ENCODE data around the gene PLXNA1. TPM values are rescaled to one million over a fixed set of nuclear protein-coding genes. Genes with fewer than 3 reads are reported as not detected.

The PLXNA1 gene
- total RNA-seq, 1 experiment from 2014 or later, result 44.0 TPM

DNA sequence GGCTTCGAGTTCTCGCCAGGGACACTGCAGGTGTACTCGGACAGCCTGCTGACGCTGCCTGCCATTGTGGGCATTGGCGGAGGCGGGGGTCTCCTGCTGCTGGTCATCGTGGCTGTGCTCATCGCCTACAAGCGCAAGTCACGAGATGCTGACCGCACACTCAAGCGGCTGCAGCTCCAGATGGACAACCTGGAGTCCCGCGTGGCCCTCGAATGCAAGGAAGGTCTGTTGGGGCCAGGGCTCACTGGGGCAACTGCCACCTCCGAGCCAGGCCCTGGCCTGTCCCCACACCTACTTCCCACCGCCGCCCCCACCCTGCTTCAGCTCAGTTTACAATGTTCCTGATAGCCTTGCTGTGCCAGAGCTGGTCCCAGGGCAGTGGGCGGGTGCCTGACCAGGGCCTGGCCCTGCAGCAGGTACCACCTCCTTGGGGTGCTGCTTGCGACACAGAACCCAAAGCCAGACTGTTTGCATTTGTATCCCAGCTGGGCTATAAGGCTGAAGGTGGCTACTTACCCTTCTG lies 35.5 kb downstream of the PLXNA1 start:
- DNase-seq (ENCODE audit: low read depth), result no peak

DNA sequence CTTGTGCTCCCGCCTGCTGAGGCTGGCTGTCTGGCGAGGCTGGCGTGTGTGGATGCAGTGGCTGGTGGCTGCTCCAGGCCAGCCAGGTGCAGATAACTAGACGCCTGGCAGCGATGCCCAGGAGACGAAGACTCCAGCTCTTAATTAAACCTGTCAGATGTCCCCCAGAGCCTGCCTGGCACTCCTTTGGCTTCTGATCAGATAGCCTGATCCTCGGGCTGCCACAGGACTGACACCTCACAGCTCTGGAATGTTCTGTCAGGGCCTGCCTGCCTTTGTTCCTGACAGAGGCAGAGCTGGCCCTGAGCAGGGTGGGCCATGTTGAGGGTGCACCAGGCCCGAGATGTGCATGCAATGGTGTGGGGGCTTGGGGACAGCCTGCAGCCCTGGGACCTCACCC lies 36.5 kb downstream of the PLXNA1 start:
- peak; percentile 31 for DNase-seq (ENCODE audit: low read depth)

DNA sequence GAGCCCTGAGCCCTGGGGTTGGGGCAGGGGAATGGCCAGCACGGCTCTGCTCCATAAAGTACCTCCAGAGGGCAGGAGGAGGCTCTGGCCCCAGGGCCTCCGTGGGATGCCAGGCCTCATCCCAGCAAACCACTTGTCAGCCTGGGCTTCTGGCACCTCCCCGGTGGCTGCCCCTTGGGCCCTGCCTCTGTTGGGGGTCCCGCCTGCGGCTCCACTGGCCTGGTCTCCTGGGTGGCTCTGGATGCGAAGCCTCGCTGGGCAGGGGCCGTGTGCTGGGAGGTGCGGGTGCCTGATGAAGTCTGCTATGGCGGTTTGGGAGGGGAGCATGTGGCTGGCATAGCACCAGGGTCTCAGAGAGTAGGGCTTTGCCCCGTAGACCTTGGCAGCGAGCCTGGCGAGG lies 37.6 kb downstream of the PLXNA1 start:
- no peak for DNase-seq (ENCODE audit: low read depth)

DNA sequence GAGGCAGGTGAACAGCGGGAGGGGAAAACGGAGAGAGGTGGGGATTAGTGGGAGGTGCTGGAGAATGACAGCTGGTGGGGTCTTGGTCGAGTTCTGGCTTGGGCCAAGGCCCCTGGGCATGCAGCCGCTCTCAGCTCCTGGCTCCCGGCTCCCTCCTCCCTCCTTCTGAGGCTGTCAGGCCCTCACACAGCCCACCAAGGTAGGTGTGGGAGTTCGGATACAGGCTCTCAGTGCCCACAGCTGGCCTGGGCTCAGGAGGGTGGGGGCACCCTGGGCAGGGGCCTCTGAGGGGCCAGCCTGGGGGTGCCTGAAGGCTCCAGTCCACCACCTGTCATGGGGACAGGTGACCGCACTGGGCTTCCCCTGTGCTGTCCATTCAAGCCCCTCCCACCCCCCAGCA lies 39.9 kb downstream of the PLXNA1 start:
- DNase-seq (ENCODE audit: low read depth), result no peak

DNA sequence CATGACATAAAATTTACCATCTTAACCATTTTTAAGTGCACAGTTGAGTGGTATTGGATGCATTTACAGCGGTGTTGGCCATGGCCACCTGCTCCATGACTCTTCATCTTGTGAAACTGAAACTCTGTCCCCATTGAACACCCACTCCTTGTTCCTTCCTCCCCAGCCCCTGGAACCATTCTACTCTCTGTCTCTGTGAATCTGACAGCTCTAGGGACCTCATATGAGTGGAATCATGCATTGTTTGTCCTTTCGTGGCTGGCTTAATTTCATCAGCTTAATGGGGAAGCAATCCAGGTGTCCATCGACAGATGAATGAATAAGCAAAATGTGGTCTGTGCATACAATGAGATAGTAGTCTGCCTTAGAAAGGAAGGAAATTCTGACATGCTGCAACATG lies 42.5 kb downstream of the PLXNA1 start:
- no peak for DNase-seq (ENCODE audit: low read depth)

DNA sequence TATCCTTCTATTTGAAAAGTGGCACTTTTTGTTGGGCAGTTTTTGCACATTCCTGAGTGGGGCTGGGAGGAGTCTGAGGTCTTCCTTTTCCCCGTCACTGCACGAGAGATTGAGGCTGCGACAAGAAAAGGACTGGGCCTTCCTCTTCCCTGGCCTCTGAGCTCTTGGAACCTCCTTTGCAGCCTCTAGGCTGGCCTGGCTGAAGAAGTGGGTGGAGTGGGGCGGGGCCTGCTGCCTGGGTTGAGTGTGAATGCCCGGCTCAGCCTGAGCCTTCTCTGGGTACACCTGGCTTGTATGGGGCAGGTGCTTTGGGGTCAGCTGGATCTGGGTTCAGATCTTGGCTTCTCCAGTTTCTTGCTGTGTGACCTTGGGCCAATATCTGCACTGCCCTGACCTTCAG lies 43.1 kb downstream of the PLXNA1 start:
- no peak for DNase-seq (ENCODE audit: low read depth)

DNA sequence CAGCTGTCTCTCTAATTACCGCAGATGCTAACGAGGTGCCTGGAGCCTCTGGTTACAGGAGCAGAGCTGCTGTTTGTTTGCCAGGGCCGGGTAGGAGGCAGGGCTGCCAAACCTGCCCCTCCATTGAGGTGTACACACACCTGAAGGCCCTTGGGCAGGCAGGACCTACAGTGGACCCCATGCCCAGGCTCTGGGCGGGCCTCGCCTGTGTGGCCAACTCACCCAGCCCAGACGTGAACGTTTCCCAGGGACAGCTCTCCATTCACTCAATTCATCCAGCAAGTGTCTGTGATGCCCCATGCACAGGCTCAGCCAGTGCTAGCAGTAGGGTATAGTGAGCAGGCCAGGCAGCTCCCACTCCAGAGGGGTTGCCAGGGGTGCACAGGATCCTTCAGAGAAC lies 43.7 kb downstream of the PLXNA1 start:
- DNase-seq (ENCODE audit: low read depth), result no peak

DNA sequence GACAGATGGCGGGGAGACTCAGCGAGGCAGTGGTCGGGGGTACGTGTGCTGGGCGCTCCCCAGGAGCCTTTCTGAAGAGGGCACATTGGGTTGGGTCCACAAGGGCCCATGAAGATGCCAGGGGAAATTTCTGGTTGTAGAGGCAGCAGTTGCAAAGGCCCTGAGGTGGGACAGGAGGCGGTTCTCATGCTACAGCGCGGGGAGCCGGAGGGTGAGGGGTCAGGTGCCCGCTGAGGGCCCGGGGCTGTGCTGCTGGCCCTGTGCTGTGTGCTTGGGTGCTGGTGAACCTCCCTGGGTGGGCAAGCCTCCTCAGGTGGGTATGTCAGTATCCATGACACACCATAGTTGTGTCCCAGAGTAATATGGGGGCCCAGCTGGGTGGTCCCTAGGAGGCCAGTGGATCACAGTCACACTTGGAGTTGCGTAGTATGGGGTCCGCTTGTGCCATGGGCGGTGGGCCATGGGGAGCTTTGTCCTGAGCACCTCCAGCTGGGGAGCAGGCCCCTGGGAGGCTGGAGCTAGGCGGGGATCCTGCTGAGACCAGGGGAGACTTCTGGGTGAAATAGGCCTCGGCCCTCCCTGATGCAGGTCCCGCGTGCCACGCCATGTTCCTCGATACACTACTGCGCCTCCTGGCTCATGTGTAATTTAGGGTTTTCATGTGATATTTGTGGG lies 44.3 kb downstream of the PLXNA1 start:
- no peak for DNase-seq (ENCODE audit: low read depth)

DNA sequence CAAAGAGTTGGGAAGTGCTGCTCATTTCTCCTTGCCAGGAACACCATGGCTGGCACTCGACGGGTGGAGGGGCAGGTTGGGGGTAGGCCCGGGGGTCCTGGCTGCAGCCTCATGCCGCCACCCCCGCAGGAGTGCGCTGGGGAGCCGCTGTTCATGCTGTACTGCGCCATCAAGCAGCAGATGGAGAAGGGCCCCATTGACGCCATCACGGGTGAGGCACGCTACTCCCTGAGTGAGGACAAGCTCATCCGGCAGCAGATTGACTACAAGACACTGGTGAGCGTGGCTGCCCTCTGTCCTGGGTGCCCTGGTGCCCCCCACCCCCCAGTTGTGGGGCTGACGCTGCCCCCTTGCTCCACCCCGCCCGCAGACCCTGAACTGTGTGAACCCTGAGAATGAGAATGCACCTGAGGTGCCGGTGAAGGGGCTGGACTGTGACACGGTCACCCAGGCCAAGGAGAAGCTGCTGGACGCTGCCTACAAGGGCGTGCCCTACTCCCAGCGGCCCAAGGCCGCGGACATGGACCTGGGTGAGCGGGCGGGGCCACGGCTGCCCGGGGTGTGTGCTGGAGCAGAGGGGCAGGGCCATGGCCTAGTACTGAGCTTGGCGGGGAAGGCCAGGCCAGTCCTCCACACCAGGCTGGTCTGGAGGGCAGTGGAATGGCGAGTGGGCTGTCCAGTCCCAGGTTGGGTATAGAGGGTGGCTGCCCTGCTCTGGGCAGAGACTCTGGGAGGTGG lies 45.1 kb downstream of the PLXNA1 start:
- no peak for DNase-seq (ENCODE audit: low read depth)

DNA sequence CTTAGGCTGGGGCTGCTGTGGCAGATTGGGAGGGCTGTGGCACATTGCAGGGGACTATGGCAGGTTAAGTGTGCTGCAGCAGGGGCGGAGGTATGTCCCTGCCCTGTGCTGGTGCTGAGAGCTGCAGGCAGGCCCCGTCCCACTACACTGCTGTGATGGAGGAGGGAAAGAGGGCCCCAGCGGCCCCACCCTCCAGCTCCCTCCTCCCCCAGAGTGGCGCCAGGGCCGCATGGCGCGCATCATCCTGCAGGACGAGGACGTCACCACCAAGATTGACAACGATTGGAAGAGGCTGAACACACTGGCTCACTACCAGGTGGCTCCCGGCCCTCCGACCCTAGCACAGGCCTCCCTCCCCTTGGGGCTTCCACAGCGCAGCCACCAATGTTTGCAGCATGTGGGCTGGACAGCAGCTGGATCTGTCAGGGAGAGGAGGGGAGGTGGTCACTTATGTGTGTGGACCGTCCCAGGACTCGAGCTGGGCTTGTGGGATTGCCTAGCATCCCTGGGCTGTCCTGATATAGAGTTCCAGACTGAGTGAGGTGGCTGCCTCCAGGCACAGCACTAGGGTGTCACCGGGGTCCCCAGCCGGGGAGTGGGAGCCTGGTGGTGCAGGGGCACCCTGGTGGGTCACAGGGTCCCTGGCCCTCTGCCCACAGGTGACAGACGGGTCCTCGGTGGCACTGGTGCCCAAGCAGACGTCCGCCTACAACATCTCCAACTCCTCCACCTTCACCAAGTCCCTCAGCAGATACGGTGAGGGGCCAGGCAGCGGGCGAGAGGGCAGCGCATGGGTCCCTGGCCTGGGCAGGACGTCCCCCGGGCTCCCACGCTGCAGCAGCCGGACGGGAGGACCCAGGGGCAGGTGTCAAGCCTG lies 46.1 kb downstream of the PLXNA1 start:
- no peak for DNase-seq (ENCODE audit: low read depth)

DNA sequence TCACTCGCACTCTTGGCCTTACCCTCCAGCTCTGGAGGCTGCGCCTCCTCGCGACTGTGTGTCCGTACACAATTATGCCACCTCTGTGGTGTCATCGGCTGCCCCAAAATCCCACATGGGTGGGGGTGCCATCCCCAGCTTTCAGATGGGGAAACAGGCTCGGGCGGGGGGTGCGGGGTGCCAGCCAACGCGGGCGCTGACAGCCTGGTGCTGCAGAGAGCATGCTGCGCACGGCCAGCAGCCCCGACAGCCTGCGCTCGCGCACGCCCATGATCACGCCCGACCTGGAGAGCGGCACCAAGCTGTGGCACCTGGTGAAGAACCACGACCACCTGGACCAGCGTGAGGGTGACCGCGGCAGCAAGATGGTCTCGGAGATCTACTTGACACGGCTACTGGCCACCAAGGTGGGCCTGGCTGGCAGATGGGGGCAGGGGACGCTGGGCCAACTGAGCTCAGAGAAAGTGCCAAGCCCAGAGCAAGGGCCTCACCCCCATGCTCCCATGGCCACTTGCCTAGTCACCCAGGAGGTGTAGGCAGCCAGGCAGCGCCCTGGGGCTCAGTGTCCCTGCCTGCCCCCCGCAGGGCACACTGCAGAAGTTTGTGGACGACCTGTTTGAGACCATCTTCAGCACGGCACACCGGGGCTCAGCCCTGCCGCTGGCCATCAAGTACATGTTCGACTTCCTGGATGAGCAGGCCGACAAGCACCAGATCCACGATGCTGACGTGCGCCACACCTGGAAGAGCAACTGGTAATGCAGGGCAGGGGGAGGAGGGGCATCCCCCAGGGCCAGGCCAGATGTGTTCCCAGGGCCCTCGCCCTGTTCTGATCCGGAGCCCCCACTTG lies 47.0 kb downstream of the PLXNA1 start:
- DNase-seq (ENCODE audit: low read depth), result no peak

DNA sequence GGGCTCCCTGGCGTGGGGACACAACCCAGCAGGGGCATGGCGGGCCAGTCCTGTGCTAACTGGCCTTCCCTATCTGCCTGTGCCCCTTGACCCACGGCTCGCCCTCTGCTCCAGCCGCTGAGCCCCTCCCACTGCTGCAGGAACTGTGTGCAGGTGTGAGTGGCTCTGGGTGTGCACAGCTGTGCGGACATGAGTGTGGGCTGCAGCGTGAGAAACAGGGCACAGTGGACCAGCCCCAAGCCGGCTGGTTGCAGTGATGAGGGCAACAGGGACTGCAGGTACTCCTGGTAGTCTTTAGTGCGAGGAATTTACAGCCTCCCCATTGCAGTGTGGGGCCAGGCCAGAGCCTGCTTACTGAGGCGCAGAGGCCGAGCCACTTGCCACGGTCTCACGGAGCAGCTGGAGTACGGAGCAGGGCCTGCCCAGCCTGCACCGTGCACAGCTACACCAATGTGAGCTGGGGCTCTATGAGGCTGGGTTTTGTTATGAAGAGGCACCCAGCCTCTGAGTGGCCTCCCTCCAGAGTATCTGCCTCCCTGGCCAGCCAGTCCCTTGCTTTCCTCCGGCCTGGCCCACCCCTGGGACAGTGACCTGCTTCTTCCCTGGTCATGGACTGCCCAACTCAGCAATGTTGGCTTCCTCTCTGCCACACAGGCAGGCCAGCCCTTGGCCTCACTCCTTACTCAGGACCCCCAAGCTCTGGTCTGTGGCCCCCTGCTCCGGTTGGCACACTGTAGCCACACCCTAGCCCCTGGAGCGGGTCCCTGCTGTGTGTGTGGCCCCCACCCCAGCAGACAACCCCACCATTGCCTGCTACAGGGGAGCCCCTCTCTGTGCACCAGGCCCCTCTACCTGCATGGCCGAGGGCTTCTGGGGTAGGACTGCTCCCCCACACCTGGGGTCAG lies 47.8 kb downstream of the PLXNA1 start:
- DNase-seq (ENCODE audit: low read depth), result no peak

DNA sequence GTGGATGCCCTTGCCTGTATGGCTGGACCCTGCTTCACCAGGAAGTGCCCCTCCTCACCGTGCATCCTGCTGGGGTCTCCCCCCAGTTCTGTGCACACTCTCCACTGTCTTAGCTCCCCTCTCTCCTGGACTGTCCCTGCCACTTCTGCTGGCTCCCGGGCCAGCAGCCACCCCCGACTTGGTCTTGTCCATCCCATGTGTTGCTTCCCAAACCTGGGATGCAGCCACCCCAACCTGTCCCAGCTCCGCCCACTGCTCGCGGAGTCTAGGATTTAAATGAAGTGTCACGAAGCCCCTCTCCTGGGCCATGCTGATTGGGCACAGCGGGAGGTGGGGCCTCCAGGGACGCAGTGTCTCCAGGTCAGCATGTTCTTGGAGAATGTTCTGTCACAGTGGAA lies 48.5 kb downstream of the PLXNA1 start:
- DNase-seq (ENCODE audit: low read depth), result no peak

DNA sequence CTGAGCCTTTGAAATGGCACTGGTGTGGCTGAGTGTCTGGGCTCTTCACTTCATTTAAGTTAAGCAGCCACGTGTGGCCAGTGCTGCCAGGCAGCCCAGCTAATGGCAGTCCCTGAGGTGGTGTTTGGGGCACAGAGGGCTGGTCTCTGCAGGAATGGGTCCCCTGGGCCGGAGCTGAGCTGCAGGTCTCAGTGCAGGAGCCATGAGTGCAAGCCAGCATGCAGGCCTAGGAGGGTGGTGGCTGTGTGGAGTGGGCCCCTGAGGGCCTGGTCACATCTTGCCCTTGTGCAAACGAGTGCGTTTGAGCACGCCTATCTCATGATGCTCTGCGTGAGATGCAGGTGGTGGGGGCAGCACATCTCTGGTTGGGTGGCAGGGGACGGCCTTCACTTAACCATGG lies 48.9 kb downstream of the PLXNA1 start:
- no peak for DNase-seq (ENCODE audit: low read depth)

DNA sequence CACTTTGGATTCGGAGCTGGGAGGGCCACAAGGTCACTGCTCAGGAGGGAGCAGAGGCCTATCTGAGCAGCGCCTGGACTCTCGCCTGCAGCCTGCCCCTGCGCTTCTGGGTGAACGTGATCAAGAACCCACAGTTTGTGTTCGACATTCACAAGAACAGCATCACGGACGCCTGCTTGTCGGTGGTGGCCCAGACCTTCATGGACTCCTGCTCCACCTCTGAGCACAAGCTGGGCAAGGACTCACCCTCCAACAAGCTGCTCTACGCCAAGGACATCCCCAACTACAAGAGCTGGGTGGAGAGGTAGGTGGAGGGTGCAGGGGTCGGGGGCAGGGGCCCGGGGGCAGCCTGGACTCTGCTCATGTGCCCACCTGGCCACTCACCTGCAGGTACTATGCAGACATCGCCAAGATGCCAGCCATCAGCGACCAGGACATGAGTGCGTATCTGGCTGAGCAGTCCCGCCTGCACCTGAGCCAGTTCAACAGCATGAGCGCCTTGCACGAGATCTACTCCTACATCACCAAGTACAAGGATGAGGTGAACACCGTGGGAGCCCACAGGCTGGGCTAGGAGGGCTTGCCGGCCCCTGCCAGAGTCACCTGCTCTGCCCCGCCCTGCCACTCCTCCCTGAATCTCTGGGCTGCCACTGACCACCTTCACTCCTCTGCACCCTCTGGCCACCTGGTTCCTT lies 49.5 kb downstream of the PLXNA1 start:
- no peak for DNase-seq (ENCODE audit: low read depth)

All from RPMI7951 (cell line).